ENCODE results near the gene RAB11FIP5. TPM values are rescaled to one million over a fixed set of nuclear protein-coding genes. Genes with fewer than 3 reads are reported as not detected.

Gene RAB11FIP5
- total and polyA plus RNA-seq, 2 experiments from 2014 or later, result 4.4 to 16.6 TPM

- Histone ChIP-seq H3K4me1 (ENCODE audit: insufficient read depth) (no peaks in the 10 kb centered on the region), H3K4me2 (peak overlapping the region; percentile 77), H4K20me1 (replicated peaks; ENCODE audit: insufficient read depth) (no peaks in the 10 kb centered on the region), H3K4me3 (peak overlapping the region; percentile 49), H2AFZ (peak overlapping the region; percentile 86), H3K79me2 (replicated peaks; ENCODE audit: insufficient read depth) (no peaks in the 10 kb centered on the region), H3K9me2 (ENCODE audit: insufficient read depth) (no peaks in the 10 kb centered on the region), H3F3A (replicated peaks; ENCODE audit: low read depth) (no peaks in the 10 kb centered on the region), H3K27ac (ENCODE audit: low read depth) (no peak overlapping the region), H3K36me3 (ENCODE audit: insufficient read depth) (no peaks in the 10 kb centered on the region), H3K27me3 (ENCODE audit: insufficient read depth) (peaks cover 11% of the 10 kb centered on the region; the same call in 1 of the 2 replicates)
- Mint-ChIP-seq H3K36me3 (ENCODE audit: low read depth) (peaks cover 8% of the 10 kb centered on the region; the same call in 1 of the 3 replicates), H3K27ac (no peak overlapping the region), H3K9me3 (peaks cover 7% of the 10 kb centered on the region; the same call in 1 of the 3 replicates), H3K27me3 (ENCODE audit: insufficient read depth, low read depth, poor library complexity) (peaks cover 17% of the 10 kb centered on the region), H3K4me1 (peaks cover 11% of the 10 kb centered on the region), H3K4me3 (peak overlapping the region; percentile 65)
- ATAC-seq (peak; percentile 99), DNase-seq (ENCODE audit: low spot score) (peak; percentile 94)
- TF ChIP-seq EZH2phosphoT487 (IDR thresholded peaks at IDR 0.05; ENCODE audit: unreplicated experiment) (no peak), CREB1 (CRISPR knock-in tag; IDR thresholded peaks at IDR 0.05; ENCODE audit: low read depth) (no peak), NANOG (IDR thresholded peaks at IDR 0.05; ENCODE audit: borderline replicate concordance) (0 out of 2 replicates have a peak, but pooled peaks have one; percentile 12), JUNB (IDR thresholded peaks at IDR 0.05; ENCODE audit: unreplicated experiment) (no peak), ZNF331 (CRISPR knock-in tag; IDR thresholded peaks at IDR 0.05; ENCODE audit: low read depth) (no peak), ETS1 (IDR thresholded peaks at IDR 0.05) (peak; percentile 67; the same call in 1 of the 2 replicates), POLR2AphosphoS5 (IDR thresholded peaks at IDR 0.05; ENCODE audit: low read depth) (no peak), STAT1 (IDR thresholded peaks at IDR 0.05; ENCODE audit: unreplicated experiment) (no peak), REST (IDR thresholded peaks at IDR 0.05; ENCODE audit: unreplicated experiment) (no peak), CTCF (conservative IDR thresholded peaks at IDR 0.05; ENCODE audit: low read depth in 2 of 2) (peak; percentile 86 to 99), EZH2 (IDR thresholded peaks at IDR 0.05; ENCODE audit: low read depth, unreplicated experiment) (no peak), ZNF462 (CRISPR knock-in tag; IDR thresholded peaks at IDR 0.05) (no peak), ZNF114 (CRISPR knock-in tag; IDR thresholded peaks at IDR 0.05) (no peak)
These were observed 43.9 kb upstream of the RAB11FIP5 start for GRCh38 chr2:73156539-73157124.
